ENCODE measurements around the gene VEGFD. TPM values are rescaled to one million over a fixed set of nuclear protein-coding genes. Genes with fewer than 3 reads are reported as not detected.

VEGFD gene, protein sequence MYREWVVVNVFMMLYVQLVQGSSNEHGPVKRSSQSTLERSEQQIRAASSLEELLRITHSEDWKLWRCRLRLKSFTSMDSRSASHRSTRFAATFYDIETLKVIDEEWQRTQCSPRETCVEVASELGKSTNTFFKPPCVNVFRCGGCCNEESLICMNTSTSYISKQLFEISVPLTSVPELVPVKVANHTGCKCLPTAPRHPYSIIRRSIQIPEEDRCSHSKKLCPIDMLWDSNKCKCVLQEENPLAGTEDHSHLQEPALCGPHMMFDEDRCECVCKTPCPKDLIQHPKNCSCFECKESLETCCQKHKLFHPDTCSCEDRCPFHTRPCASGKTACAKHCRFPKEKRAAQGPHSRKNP
- total RNA-seq = under 0.01 TPM in 1 of 2 replicates, not detected in the other

DNA sequence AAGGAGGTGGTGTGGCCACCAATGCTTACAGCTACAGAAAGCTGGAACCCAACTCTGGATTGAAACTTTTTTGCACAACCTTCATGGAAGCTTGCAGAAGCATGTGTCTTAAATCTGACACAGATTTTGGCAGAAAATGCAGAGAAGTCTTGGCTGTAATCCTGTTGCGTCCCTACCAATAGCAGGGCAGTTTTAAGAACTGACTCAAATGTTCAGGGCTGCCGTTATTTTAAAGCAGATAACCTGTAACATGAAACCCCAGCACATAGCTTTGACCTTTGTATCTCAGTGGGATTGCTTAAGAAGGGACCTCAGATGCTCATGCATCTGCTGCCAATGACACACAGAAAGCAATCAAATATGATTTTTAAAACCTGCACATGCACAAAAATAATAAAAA lies at the start of gene VEGFD:
VEGFD (minus strand) TSS at position 110 of the 400 bp plus-strand sequence. CDS start 467 bp downstream, outside the sequence.
- no peak within 1 kb of the TSS for H3K4me3 ChIP-seq (ENCODE audit: low read depth, low read length)
- peak; percentile 58 for DNase-seq (ENCODE audit: low read depth)
- TF ChIP-seq CTCF (IDR thresholded peaks at IDR 0.05; ENCODE audit: insufficient read depth, low read depth, low read length) = no peak

GRCh38 chrX:15430584-15430983 lies 46.4 kb upstream of the VEGFD start:
- no peak overlapping the region for H3K4me3 ChIP-seq (ENCODE audit: low read depth, low read length)
- no peak for DNase-seq (ENCODE audit: low read depth)
- no peak for TF ChIP-seq CTCF (IDR thresholded peaks at IDR 0.05; ENCODE audit: insufficient read depth, low read depth, low read length)

- no peak overlapping the region for H3K4me3 ChIP-seq (ENCODE audit: low read depth, low read length)
- TF ChIP-seq CTCF (IDR thresholded peaks at IDR 0.05; ENCODE audit: insufficient read depth, low read depth, low read length) = no peak
- DNase-seq (ENCODE audit: low read depth) = no peak
Measured at GRCh38 chrX:15430076-15430475, 45.9 kb upstream of the VEGFD start.

GRCh38 chrX:15425024-15425423 lies 40.8 kb upstream of the VEGFD start:
- no peak for TF ChIP-seq CTCF (IDR thresholded peaks at IDR 0.05; ENCODE audit: insufficient read depth, low read depth, low read length)
- no peak for DNase-seq (ENCODE audit: low read depth)
- no peak overlapping the region for H3K4me3 ChIP-seq (ENCODE audit: low read depth, low read length)

DNA sequence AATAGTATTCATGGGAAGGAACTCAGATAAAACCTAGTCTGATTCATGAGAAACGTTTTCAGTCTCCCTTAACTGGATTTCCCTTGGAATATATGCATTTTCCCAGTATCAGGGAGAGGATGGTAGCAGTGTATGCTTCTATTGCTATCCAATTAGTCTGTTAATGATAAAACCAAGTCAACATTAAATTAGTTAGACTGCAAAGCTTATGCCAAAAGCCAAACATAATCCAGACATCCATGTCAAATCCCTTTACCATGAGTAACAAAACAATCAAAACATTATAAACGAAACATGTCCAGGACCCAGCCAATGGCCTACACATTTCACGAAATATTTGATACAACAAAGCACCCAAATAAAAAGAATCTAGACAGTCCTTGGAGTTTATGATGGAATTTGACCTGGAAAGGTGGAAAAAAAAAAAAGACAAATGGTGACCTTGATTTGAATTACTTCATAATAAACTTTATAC lies 34.5 kb upstream of the VEGFD start:
- no peak overlapping the region for H3K4me3 ChIP-seq (ENCODE audit: low read depth, low read length)
- TF ChIP-seq CTCF (IDR thresholded peaks at IDR 0.05; ENCODE audit: insufficient read depth, low read depth, low read length) = no peak
- DNase-seq (ENCODE audit: low read depth) = no peak

- TF ChIP-seq CTCF (IDR thresholded peaks at IDR 0.05; ENCODE audit: insufficient read depth, low read depth, low read length) = no peak
- DNase-seq (ENCODE audit: low read depth) = no peak
- no peak overlapping the region for H3K4me3 ChIP-seq (ENCODE audit: low read depth, low read length)
Measured at GRCh38 chrX:15418041-15418706, 34.0 kb upstream of the VEGFD start.
